ENCODE results near the gene MEF2A. TPM values are rescaled to one million over a fixed set of nuclear protein-coding genes. Genes with fewer than 3 reads are reported as not detected.
"Not testable (repeated sequence)": the region's sequence is repeated elsewhere in the genome, so short reads cannot be mapped to it uniquely, and the experiment has no call there.

The MEF2A gene
- polyA plus RNA-seq, 4 donors, result 49.8 to 55.6 (median 52.1) TPM

DNA sequence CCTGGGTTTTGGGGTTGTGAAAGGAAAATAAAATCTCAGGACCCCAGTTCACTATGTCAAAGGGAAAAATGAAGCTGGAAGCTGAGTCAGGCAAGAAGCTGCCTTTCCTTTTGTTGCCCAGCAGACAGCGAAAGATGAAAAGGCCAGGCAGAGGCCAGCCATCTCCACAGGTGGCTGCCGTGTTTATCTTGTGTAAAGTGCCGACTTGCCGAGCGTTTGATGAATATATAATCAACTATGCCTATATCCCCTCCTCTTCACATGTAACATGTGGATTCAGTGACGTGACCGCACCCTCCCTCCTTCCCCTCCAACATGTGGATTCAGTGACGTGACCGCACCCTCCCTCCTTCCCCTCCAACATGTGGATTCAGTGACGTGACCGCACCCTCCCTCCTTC, 184.5 kb downstream of the MEF2A start:
- DNase-seq (ENCODE audit: low read depth in 4 of 4, low spot score in 2 of 4), result not testable (repeated sequence)

DNA sequence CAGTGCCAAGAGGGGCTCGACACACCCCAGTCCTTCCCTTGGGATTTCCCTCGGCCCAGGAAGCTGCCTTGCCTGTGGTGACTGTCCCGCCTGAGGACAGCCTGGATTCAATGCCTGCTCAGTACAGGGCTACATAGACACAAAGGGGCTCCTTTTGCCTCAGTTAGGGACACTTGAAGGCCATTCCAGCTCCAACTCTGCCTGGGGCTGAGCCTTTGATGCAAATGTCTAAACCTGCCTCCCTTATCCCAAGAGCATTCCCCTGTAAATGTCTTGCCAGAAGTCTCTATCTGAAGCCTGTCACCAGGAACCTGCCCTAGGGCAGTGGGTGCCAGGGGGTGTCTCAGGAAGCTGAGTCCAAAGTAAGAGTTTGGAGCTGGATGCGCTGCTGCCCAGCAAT, 186.8 kb downstream of the MEF2A start:
- DNase-seq (ENCODE audit: low read depth in 4 of 4, low spot score in 2 of 4), result no peak

DNA sequence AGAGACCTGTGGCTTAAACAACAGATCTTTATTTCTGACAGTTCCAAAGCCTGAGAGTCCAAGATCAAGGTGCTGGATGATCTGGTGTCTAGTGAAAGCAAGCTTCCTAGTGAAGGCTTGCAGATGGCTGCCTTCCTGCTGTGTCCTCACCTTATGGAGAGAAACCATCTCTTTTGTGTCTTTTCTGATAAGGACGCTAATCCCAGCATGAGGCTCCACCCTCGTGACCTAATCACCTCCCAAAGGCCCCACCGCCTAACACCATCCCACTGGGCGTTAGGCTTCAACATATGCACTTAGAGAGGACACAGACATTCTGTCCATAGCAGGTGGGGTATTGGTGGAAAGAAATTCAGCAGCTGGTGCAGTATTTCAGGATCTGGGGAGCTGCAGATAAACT, 187.3 kb downstream of the MEF2A start:
- DNase-seq (ENCODE audit: low read depth in 4 of 4, low spot score in 2 of 4), result no peak

DNA sequence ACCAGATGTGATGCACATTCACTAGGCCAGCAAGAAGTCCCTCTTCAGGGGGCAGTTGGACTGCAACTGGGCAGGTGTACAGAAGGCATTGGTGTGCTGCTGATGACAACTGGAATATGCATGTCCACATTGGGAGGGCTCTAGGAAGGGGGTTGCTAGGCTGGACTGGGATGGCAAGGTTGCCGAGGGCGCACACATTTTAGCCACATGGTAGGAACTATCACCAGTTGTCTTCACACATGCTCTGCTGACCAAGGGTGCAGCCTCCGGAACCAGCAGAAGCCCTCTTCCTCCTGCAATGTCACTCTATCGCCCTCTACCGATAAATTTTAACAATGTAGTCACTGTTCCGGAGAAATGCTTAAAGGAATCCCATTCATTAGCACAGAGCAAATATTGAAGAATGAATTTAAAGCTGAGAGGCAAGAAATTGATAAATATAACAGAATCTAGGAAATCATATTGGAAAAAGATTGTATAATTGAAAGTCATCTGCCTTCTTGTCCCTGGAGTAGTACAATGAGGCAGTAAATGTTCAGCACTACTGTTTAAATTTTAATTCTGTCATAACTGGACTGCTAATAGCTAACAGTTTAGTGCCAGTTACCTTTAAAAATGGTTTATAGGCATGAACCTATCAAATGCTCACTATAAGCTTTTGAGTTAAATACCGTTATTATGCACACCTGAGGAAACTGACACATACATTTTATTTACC, 190.1 kb downstream of the MEF2A start:
- peak in 3 of 4 donors; percentile 29 to 67 (median 40) for DNase-seq (ENCODE audit: low read depth in 4 of 4, low spot score in 2 of 4)

DNA sequence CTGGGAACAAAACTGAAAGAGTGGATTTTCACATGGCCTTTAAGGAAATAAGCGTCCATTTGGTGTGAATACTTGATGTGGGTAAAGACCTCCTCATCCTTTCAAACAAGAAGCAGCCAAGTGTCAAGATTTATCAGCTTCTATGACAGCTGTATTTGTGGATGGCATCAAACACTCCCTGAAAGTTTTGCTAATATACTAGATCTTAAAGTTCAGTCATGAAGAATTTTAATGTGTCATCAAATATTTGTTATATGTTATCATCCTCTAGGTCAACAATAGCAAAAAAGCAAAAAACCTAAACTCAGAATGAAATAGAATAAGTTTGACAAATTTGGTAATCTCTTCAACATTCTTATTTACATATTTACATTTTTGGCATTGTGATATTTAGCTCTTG, 196.5 kb downstream of the MEF2A start:
- DNase-seq (ENCODE audit: low read depth in 4 of 4, low spot score in 2 of 4), result no peak

DNA sequence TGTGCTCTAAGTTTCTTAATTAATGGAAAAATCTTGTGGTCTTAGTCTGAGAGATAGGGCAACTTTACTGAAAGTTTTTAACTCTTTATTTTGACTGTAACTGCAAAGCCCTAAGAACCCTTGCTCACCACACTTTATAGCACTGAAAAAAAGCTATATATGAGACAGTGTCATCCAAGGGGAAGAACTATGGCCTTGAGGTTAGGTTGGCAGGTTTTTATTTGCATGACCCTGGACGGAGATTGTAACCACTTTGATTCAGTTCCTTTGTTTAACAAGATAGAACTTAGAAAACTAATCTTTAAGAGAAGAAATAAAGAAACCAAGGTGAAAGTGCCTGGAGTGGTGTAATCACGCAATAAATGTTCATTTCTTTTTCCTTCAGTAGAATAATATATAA, 198.0 kb downstream of the MEF2A start:
- no peak for DNase-seq (ENCODE audit: low read depth in 4 of 4, low spot score in 2 of 4)

DNA sequence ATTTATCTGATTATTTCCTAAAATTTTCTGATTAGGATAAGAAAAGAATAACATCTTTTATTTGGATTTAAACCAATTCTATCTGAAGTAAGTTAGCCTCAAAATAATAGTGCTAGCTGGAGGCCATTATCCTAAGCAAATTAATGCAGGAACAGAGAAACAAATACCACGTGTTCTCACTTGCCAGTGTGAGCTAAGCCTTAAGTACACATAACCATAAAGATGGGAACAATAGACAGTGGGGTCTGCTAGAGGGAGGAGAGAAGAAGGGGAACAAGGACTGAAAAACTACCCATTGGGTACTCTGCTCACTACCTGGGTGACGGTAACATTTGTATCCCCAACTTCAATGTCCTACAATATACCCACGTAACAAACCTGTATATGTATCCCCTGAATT, 198.7 kb downstream of the MEF2A start:
- no peak for DNase-seq (ENCODE audit: low read depth in 4 of 4, low spot score in 2 of 4)

Other genes starting within 250 kb of the MEF2A start
- gene LYSMD4, start 167.5 kb downstream of the MEF2A start, polyA plus RNA-seq (ENCODE audit: insufficient read length in 4 of 4), result 10 to 100 TPM; 13.4 to 19.0 (median 15.3) TPM

Data from left renal cortex interstitium (tissue), 4 donors.